Measurements from ENCODE around the gene PPP2R2C.

The PPP2R2C gene

GRCh38 chr4:6467600-6467999 is 4.8 kb downstream of the PPP2R2C start:
- DNase-seq, result no peak

DNA sequence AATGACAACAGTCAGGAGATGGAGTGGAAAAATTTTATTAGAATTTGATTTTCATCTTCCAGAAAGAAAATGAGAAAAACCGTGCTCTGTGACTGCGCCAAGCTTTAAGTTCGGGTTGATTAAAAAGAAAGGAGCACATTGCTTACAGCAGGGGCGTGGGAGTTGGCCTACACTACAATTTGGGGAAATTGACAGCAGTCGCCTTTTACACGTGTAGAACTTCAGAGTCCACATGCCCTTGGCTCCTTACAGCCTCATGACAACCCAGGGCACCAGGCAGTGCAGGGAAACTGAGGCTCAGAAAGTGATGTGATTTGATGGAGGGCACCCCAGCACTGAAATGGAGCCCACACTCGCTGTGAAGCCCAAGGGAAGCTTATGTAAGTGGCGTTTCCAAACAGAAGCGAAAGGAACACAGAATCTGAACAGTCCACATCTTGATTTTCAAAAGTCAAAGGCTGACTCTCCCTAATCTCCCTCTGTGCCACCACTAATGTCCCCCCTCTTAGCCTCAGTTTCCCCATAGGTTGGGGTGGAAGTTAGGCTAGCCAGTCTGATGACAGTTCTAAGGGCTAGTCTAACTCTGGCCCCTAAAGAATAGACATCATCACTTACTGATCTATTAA is 5.5 kb downstream of the PPP2R2C start:
- no peak for DNase-seq

- DNase-seq, result no peak
Observed at GRCh38 chr4:6465955-6466354, 6.5 kb downstream of the PPP2R2C start.

DNA sequence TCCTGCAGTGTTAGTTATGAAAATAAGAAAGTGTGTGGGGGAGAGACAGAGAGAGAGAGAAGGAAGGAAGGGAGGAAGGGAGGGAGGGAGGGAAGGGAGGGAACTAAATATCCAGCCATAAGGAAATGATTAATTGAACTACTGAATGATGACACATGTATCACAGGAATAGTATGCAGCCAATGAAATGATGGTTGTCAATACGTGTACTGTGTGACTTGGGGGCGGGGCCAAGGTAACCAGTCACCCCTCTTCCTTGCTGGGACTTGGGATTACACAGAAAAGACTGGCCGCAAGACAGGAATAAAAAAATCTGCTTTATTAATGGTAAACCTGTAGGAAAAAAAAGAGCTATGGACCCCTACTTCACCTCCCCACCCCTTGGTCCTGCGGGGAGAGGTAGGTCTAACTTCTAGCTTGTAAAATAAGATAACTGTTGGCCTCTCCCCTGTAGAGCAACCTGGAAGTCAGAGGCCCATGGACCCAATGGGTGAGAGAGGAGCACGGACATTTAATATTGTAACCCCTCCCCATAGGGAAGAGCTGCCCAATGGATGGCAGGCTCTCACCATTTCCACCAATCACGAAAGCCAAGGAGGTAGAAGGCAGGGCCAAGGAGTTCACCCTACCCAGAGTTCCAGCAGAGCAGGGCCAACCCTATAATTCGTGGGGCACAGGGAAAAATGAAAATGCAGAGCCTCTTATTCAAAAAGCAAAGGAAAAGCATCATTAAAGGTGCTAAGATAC is 7.4 kb downstream of the PPP2R2C start:
- DNase-seq, result no peak

DNA sequence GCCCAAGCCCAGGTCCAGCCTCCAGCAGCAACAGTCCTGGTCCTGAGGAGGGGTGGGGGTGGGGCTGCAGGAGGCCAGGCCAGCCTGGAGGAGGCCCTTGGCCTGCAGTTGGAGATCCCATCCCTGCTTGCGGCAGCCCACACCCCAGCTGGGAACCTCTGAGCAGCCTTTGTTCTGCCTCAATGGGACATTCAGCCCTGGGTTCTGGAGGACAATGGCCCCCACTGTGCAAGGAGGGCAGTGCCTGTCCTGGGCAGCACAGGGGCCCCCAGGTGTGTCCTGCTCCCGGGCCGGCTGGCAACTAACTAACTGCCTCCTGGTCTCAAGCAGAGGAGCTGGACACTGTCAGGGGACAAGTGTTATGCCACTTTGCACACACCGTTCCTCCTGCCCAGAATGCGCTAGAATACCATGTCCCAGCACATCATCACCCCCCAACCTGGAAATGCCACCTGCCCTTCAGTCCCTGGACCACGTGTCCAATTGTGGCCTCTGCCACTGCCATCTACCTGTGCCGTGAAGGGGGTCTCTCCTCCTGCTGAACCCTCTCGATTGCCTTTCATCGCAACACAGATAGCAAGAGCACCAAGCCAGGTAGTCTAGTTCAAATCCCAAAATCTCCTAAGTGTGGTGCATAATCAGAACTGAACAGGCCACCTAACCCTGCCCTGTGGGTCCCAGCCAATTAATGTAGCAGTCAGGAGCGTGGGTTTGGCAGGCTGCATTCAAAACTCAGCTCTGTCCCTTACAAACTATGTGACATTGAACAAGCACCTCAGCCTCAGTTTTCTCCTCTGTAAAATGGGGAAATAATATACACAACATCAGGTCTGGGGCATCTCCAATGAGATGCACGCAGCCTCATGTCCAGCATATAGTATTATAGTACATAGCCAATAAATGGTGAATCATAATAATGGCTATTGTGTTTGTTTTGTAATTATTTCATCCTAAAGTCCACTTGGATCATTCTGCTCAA is 8.8 kb downstream of the PPP2R2C start:
- no peak for DNase-seq

GRCh38 chr4:6461301-6462165 is 10.9 kb downstream of the PPP2R2C start:
- no peak for DNase-seq

- no peak for DNase-seq
Observed at GRCh38 chr4:6460876-6461275, 11.5 kb downstream of the PPP2R2C start.

DNA sequence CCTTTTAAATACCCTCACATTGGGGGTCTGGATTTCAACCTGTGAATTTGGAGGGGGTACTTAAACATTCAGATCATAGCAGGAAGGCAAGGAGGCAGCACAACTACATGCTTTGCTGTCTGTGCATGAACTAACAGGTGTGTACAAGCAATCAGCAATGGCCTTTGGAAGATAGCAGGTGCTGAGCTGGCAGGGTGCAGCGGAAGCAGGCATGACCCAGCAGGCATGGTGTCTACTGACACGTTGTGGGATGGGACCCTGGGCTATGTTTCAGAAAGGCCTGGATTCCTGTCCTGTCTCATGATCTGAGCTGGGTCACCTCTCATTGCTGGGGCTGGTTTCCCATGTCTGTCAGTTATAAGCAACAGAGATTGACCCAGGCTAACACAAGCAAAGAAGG is 13.9 kb downstream of the PPP2R2C start:
- DNase-seq, result no peak

DNA sequence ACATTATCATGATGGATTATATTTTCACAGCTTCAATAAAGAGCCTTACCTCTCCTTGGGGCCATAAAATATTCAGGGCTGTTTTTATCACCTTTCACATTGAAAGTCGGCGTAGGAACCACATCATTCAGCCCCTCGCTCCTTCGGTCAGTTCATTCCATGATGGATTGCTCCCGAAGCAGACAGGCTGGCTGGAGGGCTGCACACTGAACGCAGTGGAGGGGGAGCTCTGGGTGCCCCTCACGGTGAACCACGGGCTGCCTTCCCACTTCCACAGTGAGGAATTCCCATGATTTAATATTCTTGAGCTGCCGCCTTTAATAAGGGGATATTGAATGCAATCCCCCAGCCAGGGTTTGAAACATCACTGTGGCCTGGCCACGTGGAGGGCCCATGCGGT is 16.0 kb downstream of the PPP2R2C start:
- DNase-seq, result no peak

GRCh38 chr4:6454112-6454910 is 18.1 kb downstream of the PPP2R2C start:
- no peak for DNase-seq

DNA sequence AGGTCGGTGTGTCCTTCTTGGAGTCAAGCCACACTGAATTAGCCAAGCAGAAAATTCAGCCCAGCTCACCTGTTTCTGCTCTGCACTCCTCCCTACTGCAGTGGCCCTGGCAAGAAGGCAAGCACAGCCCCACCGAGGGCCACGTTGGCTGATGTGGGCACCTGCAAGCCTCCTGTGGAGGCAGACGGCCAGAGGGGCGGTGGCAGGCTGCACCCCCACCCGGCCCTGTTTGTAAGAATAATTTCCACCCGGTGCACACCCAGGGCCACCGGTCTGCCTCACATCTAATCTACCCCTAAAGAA is 18.8 kb downstream of the PPP2R2C start:
- DNase-seq, result peak; percentile 38

GRCh38 chr4:6452897-6453687 is 19.3 kb downstream of the PPP2R2C start:
- DNase-seq, result peak; percentile 27

DNA sequence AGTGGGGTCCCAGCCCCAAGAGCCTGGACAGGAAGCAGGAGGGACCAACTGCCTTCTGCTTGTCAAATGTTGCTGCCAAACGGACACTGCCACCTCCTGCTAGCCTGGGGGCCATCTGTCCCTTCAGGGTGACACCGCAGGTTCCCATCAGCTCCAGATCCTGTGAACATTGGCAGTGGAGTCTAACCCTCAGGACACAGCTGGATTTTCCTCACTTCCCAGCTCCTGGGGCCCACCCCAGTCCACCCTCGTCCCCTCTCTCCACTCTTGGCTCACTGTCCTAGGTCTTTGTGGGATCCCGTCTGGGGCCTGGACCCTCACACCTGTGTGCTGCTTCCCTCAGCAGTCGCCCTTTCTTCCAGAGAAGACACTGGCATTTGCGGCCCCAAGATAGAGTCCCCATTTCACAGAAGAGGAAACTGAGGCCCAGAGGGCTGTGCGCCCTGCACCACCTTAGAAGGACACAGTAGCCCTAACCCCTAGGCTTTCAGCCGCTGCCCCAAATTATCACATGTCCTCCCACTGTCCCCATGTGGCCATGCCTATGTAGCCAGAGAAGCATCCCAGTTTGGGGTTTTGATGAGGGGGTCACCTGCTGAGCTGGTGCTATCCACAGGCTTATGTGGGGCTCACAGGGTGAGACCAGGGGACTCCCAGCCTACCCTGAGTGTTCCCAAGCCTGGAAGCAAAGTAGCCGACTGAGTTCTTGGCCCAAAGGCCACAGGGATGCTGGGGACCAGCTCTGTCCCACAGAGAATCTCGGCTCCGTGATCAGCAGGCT is 20.1 kb downstream of the PPP2R2C start:
- DNase-seq, result no peak

DNA sequence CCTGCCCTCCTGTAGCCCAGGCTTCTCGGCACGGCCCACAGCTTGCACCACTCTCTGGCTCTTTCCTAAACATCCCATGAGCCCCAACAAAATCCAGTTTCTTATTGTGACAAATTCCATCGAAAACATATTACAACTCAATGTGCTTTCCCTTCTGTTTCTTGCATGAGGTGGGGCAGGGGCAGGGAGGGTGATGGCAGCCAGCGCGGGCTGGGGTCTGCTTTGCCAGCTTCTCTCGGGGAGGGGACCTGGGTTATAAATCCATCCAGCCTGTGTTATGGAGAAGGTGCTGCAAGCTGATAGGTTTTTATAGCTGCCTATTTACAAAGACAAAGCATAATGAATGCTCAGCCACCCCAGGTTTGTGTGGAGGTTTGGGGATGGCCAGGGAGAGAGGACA is 21.1 kb downstream of the PPP2R2C start:
- no peak for DNase-seq

- DNase-seq, result no peak
Observed at GRCh38 chr4:6450709-6451108, 21.7 kb downstream of the PPP2R2C start.

GRCh38 chr4:6449746-6450369 is 22.6 kb downstream of the PPP2R2C start:
- DNase-seq, result no peak

DNA sequence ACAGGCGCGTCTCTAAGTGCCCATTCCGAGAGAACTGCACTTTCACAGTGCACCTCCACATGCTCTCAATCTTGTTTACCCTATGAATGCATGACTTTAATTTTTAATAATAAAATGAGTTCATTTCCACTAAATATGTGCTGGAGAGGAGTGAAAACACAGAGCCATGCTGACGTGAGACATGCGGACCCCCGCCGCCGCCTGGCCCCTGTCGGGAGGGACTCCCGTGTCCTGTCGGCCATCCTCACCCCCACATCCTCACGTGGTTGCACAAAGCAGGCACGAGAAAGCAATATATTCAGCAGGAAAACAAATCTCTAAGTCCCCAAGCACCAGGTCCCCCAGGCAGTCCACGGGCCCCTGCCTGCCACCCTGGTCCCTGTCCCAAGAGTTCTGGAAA is 23.1 kb downstream of the PPP2R2C start:
- DNase-seq, result no peak

DNA sequence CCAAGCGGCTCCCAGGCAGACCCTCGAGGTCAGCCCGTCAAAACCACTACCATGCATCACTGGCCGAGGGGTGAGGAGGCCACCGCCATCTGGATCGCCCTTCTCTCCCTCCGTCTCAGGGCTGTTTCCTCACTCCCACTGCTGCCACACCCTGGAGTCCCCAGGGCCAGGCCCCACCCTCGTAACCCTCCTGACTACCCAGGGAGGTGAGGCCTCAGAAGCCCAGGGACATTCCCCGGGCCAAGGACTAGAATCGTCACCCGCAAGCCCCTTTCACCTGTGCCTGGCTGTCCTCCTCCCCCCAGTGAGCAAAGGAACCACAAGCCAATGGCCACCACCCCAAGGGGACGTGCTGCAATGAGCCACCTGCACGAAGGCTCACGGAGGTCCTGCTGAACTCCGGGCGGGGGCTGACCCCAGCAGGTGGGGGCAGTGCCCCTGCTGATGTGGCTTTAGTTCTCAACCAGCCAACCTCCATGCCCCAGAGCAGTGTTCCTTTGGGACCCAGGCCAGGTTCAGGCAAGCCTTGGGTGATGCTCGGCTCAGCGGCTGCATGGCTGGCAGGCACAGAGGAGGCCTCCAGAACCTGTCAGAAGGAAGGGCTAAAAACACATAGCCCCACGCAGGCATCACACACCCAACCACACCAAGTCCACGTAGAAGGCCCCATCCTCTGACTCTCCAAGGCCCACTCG is 23.8 kb downstream of the PPP2R2C start:
- DNase-seq, result no peak

- no peak for DNase-seq
Observed at GRCh38 chr4:6447672-6448171, 24.7 kb downstream of the PPP2R2C start.
